GM12878 (cell line): ENCODE data around the gene KRI1. TPM values are rescaled to one million over a fixed set of nuclear protein-coding genes. Genes with fewer than 3 reads are reported as not detected.

Experiments
- ATAC-seq: fragments of 200-7000 bp; cut with Tn5 transposase; 3 replicates; pipeline ENCODE4 v1.9.1; 2020; ENCODE audit warnings: mild to moderate bottlenecking, moderate library complexity
- BruUV-seq: library from RNA; stranded (reverse); fragments of 400-500 nt; replicated peaks from 2 replicates; lab custom pipeline; 2021; lab: Mats Ljungman, UMichigan
- CTCF ChIA-PET: fragments of 300-600 bp; sonication (Branson Sonifier 250); formaldehyde crosslinking; extraction: SDS; loops from one replicate; lab custom pipeline; 2021; ENCODE audit warnings: inconsistent platforms; lab: Yijun Ruan, JAX
- POLR2A ChIA-PET: fragments of 350-600 bp; formaldehyde crosslinking; extraction: SDS; loops from one replicate; lab custom pipeline; 2021; ENCODE audit warnings: inconsistent platforms; lab: Charles Lee
- RAD21 ChIA-PET: fragments of 300-600 bp; sonication (Branson Sonifier 250); formaldehyde crosslinking; loops from one replicate; lab custom pipeline; 2023; ENCODE audit warnings: antibody characterized with exemption; ENCODE audit not compliant: unreplicated experiment; lab: Charles Lee
- SMC1A ChIA-PET: fragments of 300-600 bp; sonication (Branson Sonifier 250); formaldehyde crosslinking; loops from one replicate; lab custom pipeline; 2023; ENCODE audit not compliant: unreplicated experiment, uncharacterized antibody; lab: Charles Lee
- DNase-seq: peaks from one replicate; pipeline ENCODE4 v3.0.0-alpha.2; 2011; ENCODE audit warnings: low read depth, low spot score
- FAIRE-seq: peaks from 3 replicates; lab custom pipeline; 2011; peaks lifted over from hg19 to GRCh38; lab: Jason Lieb, UNC
- H2AFZ ChIP-seq: 2 replicates; pipeline ENCODE4 v1.6.0; 2011; ENCODE audit warnings: low read depth, low read length, control low read depth; ENCODE audit not compliant: control insufficient read depth
- H3K27ac ChIP-seq: 2 replicates; pipeline ENCODE4 v1.5.1; 2011; ENCODE audit warnings: control low read depth; ENCODE audit not compliant: control insufficient read depth, insufficient read depth
- H3K27me3 ChIP-seq, 2 experiments: replicated peaks in 1 of 2; 2 replicates each; pipeline versions ENCODE4 v1.6.0 to v1.6.1; 2011; ENCODE audit warnings: low read length in 1 of 2; ENCODE audit not compliant: control insufficient read depth in 2 of 2, insufficient read depth in 2 of 2
- H3K36me3 ChIP-seq, 2 experiments: 2 replicates each; pipeline ENCODE4 v1.5.1; 2011; ENCODE audit warnings: low read length in 1 of 2; ENCODE audit not compliant: control insufficient read depth in 2 of 2, insufficient read depth in 2 of 2
- H3K4me1 ChIP-seq: 2 replicates; pipeline ENCODE4 v1.6.1; 2011; ENCODE audit warnings: mild to moderate bottlenecking, low read length, moderate library complexity, mixed read lengths; ENCODE audit not compliant: control insufficient read depth, insufficient read depth
- H3K4me2 ChIP-seq: 2 replicates; pipeline ENCODE4 v1.6.0; 2011; ENCODE audit warnings: control low read depth; ENCODE audit not compliant: control insufficient read depth, insufficient read depth
- H3K4me3 ChIP-seq: fragments of 200-600 bp; sonication (generic); 2 replicates; pipeline ENCODE4 v1.5.1; 2016
- H3K79me2 ChIP-seq: 2 replicates; pipeline ENCODE4 v1.6.0; 2011; ENCODE audit warnings: low read length; ENCODE audit not compliant: control insufficient read depth, insufficient read depth
- H3K9ac ChIP-seq: 2 replicates; pipeline ENCODE4 v1.8.0; 2011; ENCODE audit warnings: low read length, control low read depth, mixed read lengths; ENCODE audit not compliant: control insufficient read depth, insufficient read depth
- H3K9me3 ChIP-seq: replicated peaks from 3 replicates; pipeline ENCODE4 v1.5.1; 2011; ENCODE audit warnings: mild to moderate bottlenecking, low read length; ENCODE audit not compliant: control insufficient read depth, insufficient read depth
- H4K20me1 ChIP-seq: 2 replicates; pipeline ENCODE4 v1.6.0; 2011; ENCODE audit not compliant: control insufficient read depth, insufficient read depth
- MAX ChIP-seq: IDR thresholded peaks from 2 replicates; pipeline ENCODE4 v1.6.1; 2012; ENCODE audit warnings: low read depth, low read length, improper control_type of control experiment
- NR2F1 ChIP-seq: fragments of 450-650 bp; conservative IDR thresholded peaks from 2 replicates; pipeline ENCODE4 v1.6.1; 2017; ENCODE audit warnings: mild to moderate bottlenecking
- WRNIP1 ChIP-seq: IDR thresholded peaks from 2 replicates; pipeline ENCODE4 v1.6.1; 2011; ENCODE audit warnings: low read depth, low read length, improper control_type of control experiment, borderline replicate concordance
- ZNF24 ChIP-seq: fragments of 450-650 bp; IDR thresholded peaks from 2 replicates; pipeline ENCODE4 v1.6.1; 2017; ENCODE audit warnings: antibody characterized with exemption, mild to moderate bottlenecking
- WGBS: methylation state at CpG from one replicate; pipeline ENCODE4 v1.1.6; 2016; ENCODE audit warnings: low lambda C conversion rate; ENCODE audit not compliant: insufficient replicate concordance, insufficient coverage; ENCODE audit errors: missing lambda C conversion rate; 5-methylcytosine and 5-hydroxymethylcytosine counted together
- in situ Hi-C: fragments of 300-500 bp; cut with MboI; formaldehyde crosslinking; loops from 9 replicates; pipeline ENCODE4 v1.14.3; 2018; ENCODE audit warnings: mixed read lengths
- intact Hi-C: fragments of 100-400 bp; cut with micrococcal nuclease; formaldehyde crosslinking; loops from one replicate; pipeline ENCODE4 v1.14.2; 2022; ENCODE audit not compliant: unreplicated experiment
- polyA plus RNA-seq, 11 experiments: library from polyadenylated mRNA; depleted of rRNA in 4 of 11; unstranded in 6 of 11; stranded (reverse) in 5 of 11; fragments of >200 nt; fragmentation: Nextera tagmentation in 4 of 11; fragmentation: Illumina TruSeq in 1 of 11; extraction: Ambion mirVana in 4 of 11; extraction: Trizol in 1 of 11; gene quantifications; 1 replicate in 1 of 11; 2 replicates in 10 of 11; pipeline versions ENCODE4 v1.2.1 to v1.2.3, GENCODE V29; 2011 to 2016; ENCODE audit warnings: inconsistent platforms in 2 of 11, missing spikeins in 2 of 11, low read depth in 1 of 11
- total RNA-seq, 4 experiments: library from RNA; depleted of rRNA in 3 of 4; stranded (reverse); fragments of >200 nt in 3 of 4; fragmentation: Illumina TruSeq in 1 of 4; extraction: Trizol in 1 of 4; gene quantifications; 2 replicates each; pipeline versions ENCODE4 v1.2.1 to v1.2.3, GENCODE V29; 2013 to 2021
- TF ChIP-seq, protein P1 (sequence below): fragments of 450-650 bp; IDR thresholded peaks from 2 replicates; pipeline ENCODE4 v1.6.1; 2014; ENCODE audit warnings: mild to moderate bottlenecking

KRI1 gene
- total and polyA plus RNA-seq, 10 of the 15 experiments (the other 5 are each of a cell fraction or from before 2014, with no cell fraction given): 0.98 to 42.5 (median 24.7) TPM

DNA sequence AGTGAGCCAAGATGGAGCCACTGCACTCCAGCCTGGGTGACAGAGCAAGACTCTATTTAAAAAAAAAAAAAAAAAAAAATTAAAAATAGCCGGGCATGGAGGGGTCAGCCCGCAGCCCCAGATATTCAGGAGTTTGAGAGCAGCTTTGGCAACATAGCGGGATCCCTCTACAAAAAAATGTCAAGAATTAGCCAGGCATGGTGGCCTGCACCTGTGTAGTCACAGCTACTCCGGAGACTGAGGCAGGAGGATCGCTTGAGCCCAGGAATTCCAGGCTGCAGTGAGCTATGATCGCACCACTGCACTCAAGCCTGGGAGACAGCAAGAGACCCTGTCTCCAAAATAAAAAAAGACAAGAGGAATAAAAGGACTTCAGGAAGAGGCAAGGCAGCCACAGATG lies 20.6 kb upstream of the KRI1 start:
- no peaks in the 10 kb centered on the region for H3K9me3 ChIP-seq
- ChIA-PET RAD21 (interaction anchor here (1.2 kb wide), 1 partner anchor 8 kb away, joined by 4 read pairs; no protein-coding TSS in a partner anchor), SMC1A (interaction anchor here (1.1 to 9.0 kb wide), 3 partner anchors 59 to 113 kb away, joined by 3 to 252 read pairs (median 5); no protein-coding TSS in a partner anchor), POLR2A (interaction anchor here (0.6 kb wide), 1 partner anchor 156 kb away, joined by 3 read pairs; no protein-coding TSS in a partner anchor), CTCF (interaction anchor here (1.0 to 9.3 kb wide), 3 partner anchors 17 to 271 kb away, joined by 3 to 397 read pairs (median 4); no protein-coding TSS in a partner anchor)
- H3K4me3 ChIP-seq: no peak overlapping the region
- in situ Hi-C loops (no loop called here), intact Hi-C loops (no loop called here)
- DNase-seq (no peak), ATAC-seq (no peak), FAIRE-seq (no peak)
- no peaks in the 10 kb centered on the region; a peak in 1 of 4 replicates for H3K27me3 ChIP-seq
- H3K36me3 ChIP-seq: no peaks in the 10 kb centered on the region
- BruUV-seq: no TSS peak
- WGBS: 95% methylated on average over 5 of the region's 6 CpGs
- no peak overlapping the region for H3K4me2 ChIP-seq
- no peak overlapping the region for H3K9ac ChIP-seq
- TF ChIP-seq, protein P1, sequence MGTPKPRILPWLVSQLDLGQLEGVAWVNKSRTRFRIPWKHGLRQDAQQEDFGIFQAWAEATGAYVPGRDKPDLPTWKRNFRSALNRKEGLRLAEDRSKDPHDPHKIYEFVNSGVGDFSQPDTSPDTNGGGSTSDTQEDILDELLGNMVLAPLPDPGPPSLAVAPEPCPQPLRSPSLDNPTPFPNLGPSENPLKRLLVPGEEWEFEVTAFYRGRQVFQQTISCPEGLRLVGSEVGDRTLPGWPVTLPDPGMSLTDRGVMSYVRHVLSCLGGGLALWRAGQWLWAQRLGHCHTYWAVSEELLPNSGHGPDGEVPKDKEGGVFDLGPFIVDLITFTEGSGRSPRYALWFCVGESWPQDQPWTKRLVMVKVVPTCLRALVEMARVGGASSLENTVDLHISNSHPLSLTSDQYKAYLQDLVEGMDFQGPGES: no peak
- TF ChIP-seq WRNIP1 (no peak), NR2F1 (no peak), MAX (no peak), ZNF24 (no peak)
- TF ChIP-seq, all 136 proteins: peak for 0
- no peaks in the 10 kb centered on the region for H3K4me1 ChIP-seq
- H3K27ac ChIP-seq: no peak overlapping the region
- H3K79me2 ChIP-seq: no peaks in the 10 kb centered on the region
- no peak overlapping the region for H2AFZ ChIP-seq
- no peaks in the 10 kb centered on the region for H4K20me1 ChIP-seq
